WI38 (cell line): ENCODE data around the gene SLC34A1.

ENCODE experiments used
- H3K4me3 ChIP-seq: 2 replicates; pipeline ENCODE4 v1.5.1; 2011; ENCODE audit warnings: low read depth, mild to moderate bottlenecking, control low read depth, low read length
- TF ChIP-seq, protein P1 (sequence below): IDR thresholded peaks from 2 replicates; pipeline ENCODE4 v1.5.1; 2012; ENCODE audit warnings: low read depth, mild to moderate bottlenecking, control low read depth, low read length

The SLC34A1 gene

GRCh38 chr5:177386542-177386941 is 2.3 kb downstream of the SLC34A1 start:
- no peak overlapping the region for H3K4me3 ChIP-seq
- TF ChIP-seq, protein P1, sequence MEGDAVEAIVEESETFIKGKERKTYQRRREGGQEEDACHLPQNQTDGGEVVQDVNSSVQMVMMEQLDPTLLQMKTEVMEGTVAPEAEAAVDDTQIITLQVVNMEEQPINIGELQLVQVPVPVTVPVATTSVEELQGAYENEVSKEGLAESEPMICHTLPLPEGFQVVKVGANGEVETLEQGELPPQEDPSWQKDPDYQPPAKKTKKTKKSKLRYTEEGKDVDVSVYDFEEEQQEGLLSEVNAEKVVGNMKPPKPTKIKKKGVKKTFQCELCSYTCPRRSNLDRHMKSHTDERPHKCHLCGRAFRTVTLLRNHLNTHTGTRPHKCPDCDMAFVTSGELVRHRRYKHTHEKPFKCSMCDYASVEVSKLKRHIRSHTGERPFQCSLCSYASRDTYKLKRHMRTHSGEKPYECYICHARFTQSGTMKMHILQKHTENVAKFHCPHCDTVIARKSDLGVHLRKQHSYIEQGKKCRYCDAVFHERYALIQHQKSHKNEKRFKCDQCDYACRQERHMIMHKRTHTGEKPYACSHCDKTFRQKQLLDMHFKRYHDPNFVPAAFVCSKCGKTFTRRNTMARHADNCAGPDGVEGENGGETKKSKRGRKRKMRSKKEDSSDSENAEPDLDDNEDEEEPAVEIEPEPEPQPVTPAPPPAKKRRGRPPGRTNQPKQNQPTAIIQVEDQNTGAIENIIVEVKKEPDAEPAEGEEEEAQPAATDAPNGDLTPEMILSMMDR: no peak

DNA sequence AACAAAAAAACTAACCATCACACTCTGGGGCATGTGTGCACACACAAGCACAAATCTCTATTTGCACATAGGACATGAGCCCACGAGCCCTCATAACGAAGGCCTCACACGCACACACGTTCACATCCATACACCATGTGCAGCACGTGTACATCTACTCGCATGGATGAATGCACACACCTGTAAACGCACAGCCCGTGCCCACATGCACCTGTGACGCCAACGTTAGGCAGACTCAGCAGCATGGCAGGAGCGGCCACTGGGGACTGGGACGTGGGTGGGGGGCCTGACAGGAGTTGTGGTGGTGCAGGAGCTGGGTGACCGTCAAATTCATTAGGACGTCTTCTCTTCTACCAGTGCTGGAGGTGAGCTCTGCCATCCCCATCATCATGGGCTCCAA is 3.2 kb downstream of the SLC34A1 start:
- TF ChIP-seq, protein P1: no peak
- H3K4me3 ChIP-seq: no peak overlapping the region

DNA sequence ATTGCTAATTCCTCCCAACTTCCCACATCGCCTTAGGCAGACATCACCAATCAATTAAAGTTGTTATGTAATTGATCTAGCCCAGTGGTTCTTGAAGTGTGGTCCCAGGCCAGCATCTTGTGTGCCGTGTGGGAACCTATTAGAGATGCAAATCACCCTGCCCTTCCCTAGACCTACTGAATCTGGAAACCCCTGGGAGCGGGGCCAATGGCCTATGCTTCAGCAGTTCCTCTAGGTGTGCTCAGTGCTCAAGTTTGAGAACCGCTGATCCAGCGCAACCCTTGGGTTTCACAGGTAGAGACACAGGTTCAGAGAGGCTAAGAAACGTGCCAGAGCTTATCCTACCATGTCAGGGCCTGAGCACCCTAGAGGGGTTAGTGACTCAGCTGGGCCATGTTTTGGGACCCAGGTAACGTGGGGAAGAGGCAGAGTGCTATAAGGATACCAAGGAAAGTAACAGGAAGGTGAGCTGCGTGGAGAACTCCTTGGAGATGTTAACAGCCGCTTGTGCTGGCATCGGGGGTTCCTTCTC is 4.4 kb downstream of the SLC34A1 start:
- H3K4me3 ChIP-seq: no peak overlapping the region
- TF ChIP-seq, protein P1: no peak

DNA sequence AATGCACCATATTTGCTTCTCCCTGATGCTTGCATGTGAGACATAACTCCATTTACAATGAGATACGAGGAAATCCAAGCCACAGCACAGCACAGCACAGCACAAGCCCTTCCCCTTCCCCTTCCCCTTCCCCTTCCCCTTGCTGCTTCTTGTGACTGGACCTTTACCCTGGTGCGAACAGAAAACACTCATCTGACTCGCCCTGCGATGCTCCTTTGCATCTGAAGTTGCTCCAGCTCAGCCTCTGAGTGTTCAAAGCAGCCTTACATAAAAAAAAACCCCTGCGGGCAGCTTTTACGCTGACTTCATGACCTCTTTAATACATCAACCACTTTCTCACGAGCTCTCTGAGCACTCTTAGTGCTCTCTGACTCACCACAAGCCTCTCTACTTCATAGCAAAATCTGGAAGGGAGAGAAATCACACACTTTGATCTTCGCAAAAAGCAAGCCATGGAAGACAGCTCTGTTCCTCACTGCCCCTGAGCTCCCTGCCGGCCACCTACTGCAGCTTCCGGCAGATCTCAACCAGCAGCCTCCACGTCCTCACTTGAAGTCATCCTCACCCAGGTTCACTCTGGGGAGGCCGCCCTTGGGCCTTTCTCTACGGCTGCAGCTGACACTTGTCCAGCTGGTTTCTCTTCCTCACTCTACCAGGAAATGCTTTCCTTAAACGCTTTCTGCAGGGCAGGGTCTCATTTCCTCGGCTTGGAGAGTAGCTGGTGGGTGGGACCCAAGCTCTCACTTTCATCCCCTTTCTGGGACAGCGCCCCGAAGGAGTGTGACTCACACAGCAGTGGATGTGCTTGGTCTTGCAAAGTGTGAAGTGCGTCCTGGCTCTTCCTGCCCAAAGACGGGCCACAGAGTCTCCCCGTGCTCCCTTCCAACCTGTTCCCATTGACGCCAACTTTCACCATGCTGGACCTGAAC is 5.3 kb downstream of the SLC34A1 start:
- TF ChIP-seq, protein P1: no peak
- peak overlapping the region; percentile 8; the same call in 1 of the 2 replicates for H3K4me3 ChIP-seq

DNA sequence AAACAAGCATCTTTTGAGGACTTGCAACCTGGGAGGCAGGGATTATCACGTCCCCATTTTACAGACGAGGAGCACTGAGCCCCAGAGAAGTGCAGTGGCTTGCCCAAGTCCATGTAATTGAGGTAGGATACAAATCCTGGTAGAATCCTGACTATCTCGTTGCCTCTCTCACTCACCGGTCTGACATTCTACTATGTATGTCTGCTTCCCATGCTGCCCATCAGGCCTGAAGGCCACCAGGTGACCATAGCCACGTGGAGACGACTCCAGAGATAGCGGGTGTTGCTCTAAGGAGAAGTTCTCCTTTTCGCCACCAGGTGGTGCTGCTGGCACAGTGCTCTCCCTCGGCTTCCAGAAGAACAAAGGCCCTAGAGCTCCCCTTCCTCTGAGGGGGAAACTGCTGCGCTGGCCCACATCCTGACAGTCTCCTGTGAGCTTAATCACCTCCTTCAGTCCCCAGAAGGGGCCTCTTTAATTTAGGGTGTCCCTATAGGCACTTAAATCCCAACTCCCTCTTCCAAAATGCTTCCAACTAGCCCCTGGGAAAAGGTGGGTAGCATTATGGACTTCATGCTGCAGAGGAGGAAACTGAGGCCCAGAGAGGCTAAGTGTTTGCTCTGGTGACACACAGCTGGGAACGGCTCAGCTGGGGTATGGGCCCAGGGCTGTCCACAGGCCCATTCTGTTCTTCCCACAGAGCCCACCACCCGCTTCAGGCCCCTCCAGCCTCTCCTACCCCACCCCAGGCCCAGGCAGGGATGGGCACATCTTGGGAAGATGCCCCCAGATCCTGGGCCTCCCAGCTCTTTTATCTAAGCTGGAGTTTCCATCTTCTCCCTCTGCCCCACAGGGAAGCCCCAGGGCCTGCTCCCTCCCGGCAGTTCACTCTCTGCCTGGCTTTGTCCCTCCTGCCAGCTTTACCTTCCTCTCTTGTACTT is 6.4 kb downstream of the SLC34A1 start:
- TF ChIP-seq, protein P1: peak; percentile 96
- no peak overlapping the region for H3K4me3 ChIP-seq

- TF ChIP-seq, protein P1: no peak
- no peak overlapping the region for H3K4me3 ChIP-seq
Observed at GRCh38 chr5:177392765-177393164, 8.5 kb downstream of the SLC34A1 start.
